ENCODE measurements around the gene SORCS3. TPM values are rescaled to one million over a fixed set of nuclear protein-coding genes. Genes with fewer than 3 reads are reported as not detected.

SORCS3 gene
- total RNA-seq, result not detected in 2 replicates

GRCh38 chr10:104641187-104641936 is at the start of gene SORCS3:
Gene SORCS3, plus strand, starts transcription at chr10:104641290.

Data from hair follicular keratinocyte (primary cell).